ENCODE data around the gene ATP10B. TPM values are rescaled to one million over a fixed set of nuclear protein-coding genes. Genes with fewer than 3 reads are reported as not detected.

ATP10B gene
- polyA plus RNA-seq, 1 donor (not counting 4 experiments of a cell fraction or from before 2014, with no cell fraction given): 0.25 TPM

GRCh38 chr5:160805376-160805775 is 46.6 kb downstream of the ATP10B start:
- Histone ChIP-seq H3K36me3 (ENCODE audit: control insufficient read depth in 2 of 2, extremely low read depth in 1 of 2, insufficient read depth in 2 of 2, low read length in 2 of 2) (no peaks in the 10 kb centered on the region), H3K4me3 (ENCODE audit: control insufficient read depth in 2 of 3, extremely low read depth in 1 of 3, insufficient read depth in 2 of 3, low read depth in 1 of 3, low read length in 3 of 3) (no peak overlapping the region), H3K9me1 (ENCODE audit: control insufficient read depth, extremely low read depth, insufficient read depth, low read length) (no peaks in the 10 kb centered on the region), H3K27ac (ENCODE audit: control insufficient read depth, insufficient read depth, low read length) (no peak overlapping the region), H3K9ac (ENCODE audit: control insufficient read depth, extremely low read depth, insufficient read depth, low read length) (no peak overlapping the region), H3K27me3 (ENCODE audit: control insufficient read depth, extremely low read depth, insufficient read depth, low read length) (no peaks in the 10 kb centered on the region), H2AFZ (ENCODE audit: control insufficient read depth, low read length) (no peak overlapping the region), H3K4me1 (ENCODE audit: control insufficient read depth, extremely low read depth, insufficient read depth, low read length) (no peaks in the 10 kb centered on the region), H4K20me1 (ENCODE audit: control insufficient read depth, extremely low read depth, insufficient read depth, low read length) (no peaks in the 10 kb centered on the region), H3K79me2 (ENCODE audit: control insufficient read depth, insufficient read depth, low read length) (no peaks in the 10 kb centered on the region), H3K9me3 (ENCODE audit: control insufficient read depth, low read depth, low read length) (no peaks in the 10 kb centered on the region), H3K4me2 (ENCODE audit: control insufficient read depth, extremely low read depth, insufficient read depth, low read depth, low read length) (no peak overlapping the region)
- dilution Hi-C loops (cut with MboI; ENCODE audit: extremely low pct_ligation_motif_present, low sequenced_read_pairs): no loop called here
- TF ChIP-seq CTCF (optimal IDR thresholded peaks at IDR 0.05 in 1 of 3, IDR thresholded peaks at IDR 0.05 in 1 of 3, conservative IDR thresholded peaks at IDR 0.05 in 1 of 3; ENCODE audit: extremely low read depth in 1 of 3, insufficient read depth in 2 of 3, low read length in 3 of 3): no peak
- DNase-seq (ENCODE audit: low read depth, low spot score) (no peak), FAIRE-seq (no peak)

- FAIRE-seq: no peak
These were observed 49.4 kb downstream of the ATP10B start for GRCh38 chr5:160802592-160802991.

More at GRCh38 chr5:160802592-160802991, 49.4 kb downstream of the ATP10B start:
- no peaks in the 10 kb centered on the region for H4K20me1 ChIP-seq (ENCODE audit: control insufficient read depth, extremely low read depth, insufficient read depth, low read length)
- no peak overlapping the region for H3K4me2 ChIP-seq (ENCODE audit: control insufficient read depth, extremely low read depth, insufficient read depth, low read depth, low read length)
- no peaks in the 10 kb centered on the region for H3K9me1 ChIP-seq (ENCODE audit: control insufficient read depth, extremely low read depth, insufficient read depth, low read length)
- no peaks in the 10 kb centered on the region for H3K4me1 ChIP-seq (ENCODE audit: control insufficient read depth, extremely low read depth, insufficient read depth, low read length)
- no peak for DNase-seq (ENCODE audit: low read depth, low spot score)
- H3K4me3 ChIP-seq (ENCODE audit: control insufficient read depth in 2 of 3, extremely low read depth in 1 of 3, insufficient read depth in 2 of 3, low read depth in 1 of 3, low read length in 3 of 3): no peak overlapping the region
- H3K9ac ChIP-seq (ENCODE audit: control insufficient read depth, extremely low read depth, insufficient read depth, low read length): no peak overlapping the region
- H2AFZ ChIP-seq (ENCODE audit: control insufficient read depth, low read length): no peak overlapping the region
- TF ChIP-seq EZH2 (IDR thresholded peaks at IDR 0.05; ENCODE audit: low read length): no peak
- peak in 2 of 3 experiments; percentile 28 to 52 for TF ChIP-seq CTCF (optimal IDR thresholded peaks at IDR 0.05 in 1 of 3, IDR thresholded peaks at IDR 0.05 in 1 of 3, conservative IDR thresholded peaks at IDR 0.05 in 1 of 3; ENCODE audit: extremely low read depth in 1 of 3, insufficient read depth in 2 of 3, low read length in 3 of 3)
- no peaks in the 10 kb centered on the region for H3K79me2 ChIP-seq (ENCODE audit: control insufficient read depth, insufficient read depth, low read length)
- H3K36me3 ChIP-seq (ENCODE audit: control insufficient read depth in 2 of 2, extremely low read depth in 1 of 2, insufficient read depth in 2 of 2, low read length in 2 of 2): no peaks in the 10 kb centered on the region
- dilution Hi-C loops (cut with MboI; ENCODE audit: extremely low pct_ligation_motif_present, low sequenced_read_pairs): no loop called here
- H3K27me3 ChIP-seq (ENCODE audit: control insufficient read depth, extremely low read depth, insufficient read depth, low read length): no peaks in the 10 kb centered on the region
- H3K9me3 ChIP-seq (ENCODE audit: control insufficient read depth, low read depth, low read length): no peaks in the 10 kb centered on the region
- no peak overlapping the region for H3K27ac ChIP-seq (ENCODE audit: control insufficient read depth, insufficient read depth, low read length)

All from keratinocyte (primary cell).